ENCODE measurements around the gene FDCSP. TPM values are rescaled to one million over a fixed set of nuclear protein-coding genes. Genes with fewer than 3 reads are reported as not detected.

The FDCSP gene
- total and polyA plus RNA-seq, 2 experiments from 2014 or later: not detected

DNA sequence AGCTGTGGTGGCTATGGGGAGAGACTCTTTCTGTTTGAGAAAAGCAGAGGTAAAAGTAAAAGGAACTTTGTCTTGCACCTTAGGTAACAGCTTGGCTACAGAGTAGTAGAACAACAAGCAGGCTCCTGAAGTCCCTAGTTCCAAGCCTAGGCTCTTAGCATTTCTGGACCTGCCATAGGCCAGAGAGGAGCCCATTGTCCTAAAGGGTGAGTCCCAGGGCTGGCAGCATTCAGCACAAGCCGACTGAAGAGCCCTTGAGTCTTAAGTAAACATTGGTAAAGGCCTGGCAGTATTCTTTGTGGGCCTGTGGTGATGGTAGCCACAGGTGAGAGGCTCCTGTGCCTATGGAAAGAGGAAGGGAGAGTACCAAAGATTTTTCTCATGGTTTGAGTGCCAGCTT lies 54.6 kb downstream of the FDCSP start:
- H3K79me2 ChIP-seq (replicated peaks; ENCODE audit: insufficient read depth): no peaks in the 10 kb centered on the region
- H3K27ac ChIP-seq (ENCODE audit: low read depth): no peak overlapping the region
- no peaks in the 10 kb centered on the region for H3K4me1 ChIP-seq (ENCODE audit: insufficient read depth)
- no peaks in the 10 kb centered on the region for H3F3A ChIP-seq (replicated peaks; ENCODE audit: low read depth)
- no peaks in the 10 kb centered on the region for H3K36me3 ChIP-seq (ENCODE audit: insufficient read depth)
- H3K27ac Mint-ChIP-seq: no peak overlapping the region
- no peaks in the 10 kb centered on the region for H3K36me3 Mint-ChIP-seq (ENCODE audit: low read depth)
- no peak overlapping the region for H2AFZ ChIP-seq
- H3K9me3 Mint-ChIP-seq: no peaks in the 10 kb centered on the region
- ATAC-seq (no peak), DNase-seq (ENCODE audit: low spot score) (no peak)
- H3K27me3 Mint-ChIP-seq (ENCODE audit: insufficient read depth, low read depth, poor library complexity): peaks cover 2% of the 10 kb centered on the region
- no peak overlapping the region for H3K4me3 ChIP-seq
- no peak overlapping the region for H3K4me2 ChIP-seq
- no peaks in the 10 kb centered on the region for H3K27me3 ChIP-seq (ENCODE audit: insufficient read depth)
- TF ChIP-seq NANOG (IDR thresholded peaks at IDR 0.05; ENCODE audit: borderline replicate concordance) (no peak), POLR2AphosphoS5 (IDR thresholded peaks at IDR 0.05; ENCODE audit: low read depth) (no peak), ZNF114 (CRISPR knock-in tag; IDR thresholded peaks at IDR 0.05) (no peak), EZH2phosphoT487 (IDR thresholded peaks at IDR 0.05; ENCODE audit: unreplicated experiment) (no peak), JUNB (IDR thresholded peaks at IDR 0.05; ENCODE audit: unreplicated experiment) (no peak), ZNF331 (CRISPR knock-in tag; IDR thresholded peaks at IDR 0.05; ENCODE audit: low read depth) (no peak), STAT1 (IDR thresholded peaks at IDR 0.05; ENCODE audit: unreplicated experiment) (no peak), EZH2 (IDR thresholded peaks at IDR 0.05; ENCODE audit: low read depth, unreplicated experiment) (no peak), CREB1 (CRISPR knock-in tag; IDR thresholded peaks at IDR 0.05; ENCODE audit: low read depth) (no peak)
- TF ChIP-seq, protein P1, sequence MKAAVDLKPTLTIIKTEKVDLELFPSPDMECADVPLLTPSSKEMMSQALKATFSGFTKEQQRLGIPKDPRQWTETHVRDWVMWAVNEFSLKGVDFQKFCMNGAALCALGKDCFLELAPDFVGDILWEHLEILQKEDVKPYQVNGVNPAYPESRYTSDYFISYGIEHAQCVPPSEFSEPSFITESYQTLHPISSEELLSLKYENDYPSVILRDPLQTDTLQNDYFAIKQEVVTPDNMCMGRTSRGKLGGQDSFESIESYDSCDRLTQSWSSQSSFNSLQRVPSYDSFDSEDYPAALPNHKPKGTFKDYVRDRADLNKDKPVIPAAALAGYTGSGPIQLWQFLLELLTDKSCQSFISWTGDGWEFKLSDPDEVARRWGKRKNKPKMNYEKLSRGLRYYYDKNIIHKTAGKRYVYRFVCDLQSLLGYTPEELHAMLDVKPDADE (IDR thresholded peaks at IDR 0.05): no peak
- TF ChIP-seq, protein P2, sequence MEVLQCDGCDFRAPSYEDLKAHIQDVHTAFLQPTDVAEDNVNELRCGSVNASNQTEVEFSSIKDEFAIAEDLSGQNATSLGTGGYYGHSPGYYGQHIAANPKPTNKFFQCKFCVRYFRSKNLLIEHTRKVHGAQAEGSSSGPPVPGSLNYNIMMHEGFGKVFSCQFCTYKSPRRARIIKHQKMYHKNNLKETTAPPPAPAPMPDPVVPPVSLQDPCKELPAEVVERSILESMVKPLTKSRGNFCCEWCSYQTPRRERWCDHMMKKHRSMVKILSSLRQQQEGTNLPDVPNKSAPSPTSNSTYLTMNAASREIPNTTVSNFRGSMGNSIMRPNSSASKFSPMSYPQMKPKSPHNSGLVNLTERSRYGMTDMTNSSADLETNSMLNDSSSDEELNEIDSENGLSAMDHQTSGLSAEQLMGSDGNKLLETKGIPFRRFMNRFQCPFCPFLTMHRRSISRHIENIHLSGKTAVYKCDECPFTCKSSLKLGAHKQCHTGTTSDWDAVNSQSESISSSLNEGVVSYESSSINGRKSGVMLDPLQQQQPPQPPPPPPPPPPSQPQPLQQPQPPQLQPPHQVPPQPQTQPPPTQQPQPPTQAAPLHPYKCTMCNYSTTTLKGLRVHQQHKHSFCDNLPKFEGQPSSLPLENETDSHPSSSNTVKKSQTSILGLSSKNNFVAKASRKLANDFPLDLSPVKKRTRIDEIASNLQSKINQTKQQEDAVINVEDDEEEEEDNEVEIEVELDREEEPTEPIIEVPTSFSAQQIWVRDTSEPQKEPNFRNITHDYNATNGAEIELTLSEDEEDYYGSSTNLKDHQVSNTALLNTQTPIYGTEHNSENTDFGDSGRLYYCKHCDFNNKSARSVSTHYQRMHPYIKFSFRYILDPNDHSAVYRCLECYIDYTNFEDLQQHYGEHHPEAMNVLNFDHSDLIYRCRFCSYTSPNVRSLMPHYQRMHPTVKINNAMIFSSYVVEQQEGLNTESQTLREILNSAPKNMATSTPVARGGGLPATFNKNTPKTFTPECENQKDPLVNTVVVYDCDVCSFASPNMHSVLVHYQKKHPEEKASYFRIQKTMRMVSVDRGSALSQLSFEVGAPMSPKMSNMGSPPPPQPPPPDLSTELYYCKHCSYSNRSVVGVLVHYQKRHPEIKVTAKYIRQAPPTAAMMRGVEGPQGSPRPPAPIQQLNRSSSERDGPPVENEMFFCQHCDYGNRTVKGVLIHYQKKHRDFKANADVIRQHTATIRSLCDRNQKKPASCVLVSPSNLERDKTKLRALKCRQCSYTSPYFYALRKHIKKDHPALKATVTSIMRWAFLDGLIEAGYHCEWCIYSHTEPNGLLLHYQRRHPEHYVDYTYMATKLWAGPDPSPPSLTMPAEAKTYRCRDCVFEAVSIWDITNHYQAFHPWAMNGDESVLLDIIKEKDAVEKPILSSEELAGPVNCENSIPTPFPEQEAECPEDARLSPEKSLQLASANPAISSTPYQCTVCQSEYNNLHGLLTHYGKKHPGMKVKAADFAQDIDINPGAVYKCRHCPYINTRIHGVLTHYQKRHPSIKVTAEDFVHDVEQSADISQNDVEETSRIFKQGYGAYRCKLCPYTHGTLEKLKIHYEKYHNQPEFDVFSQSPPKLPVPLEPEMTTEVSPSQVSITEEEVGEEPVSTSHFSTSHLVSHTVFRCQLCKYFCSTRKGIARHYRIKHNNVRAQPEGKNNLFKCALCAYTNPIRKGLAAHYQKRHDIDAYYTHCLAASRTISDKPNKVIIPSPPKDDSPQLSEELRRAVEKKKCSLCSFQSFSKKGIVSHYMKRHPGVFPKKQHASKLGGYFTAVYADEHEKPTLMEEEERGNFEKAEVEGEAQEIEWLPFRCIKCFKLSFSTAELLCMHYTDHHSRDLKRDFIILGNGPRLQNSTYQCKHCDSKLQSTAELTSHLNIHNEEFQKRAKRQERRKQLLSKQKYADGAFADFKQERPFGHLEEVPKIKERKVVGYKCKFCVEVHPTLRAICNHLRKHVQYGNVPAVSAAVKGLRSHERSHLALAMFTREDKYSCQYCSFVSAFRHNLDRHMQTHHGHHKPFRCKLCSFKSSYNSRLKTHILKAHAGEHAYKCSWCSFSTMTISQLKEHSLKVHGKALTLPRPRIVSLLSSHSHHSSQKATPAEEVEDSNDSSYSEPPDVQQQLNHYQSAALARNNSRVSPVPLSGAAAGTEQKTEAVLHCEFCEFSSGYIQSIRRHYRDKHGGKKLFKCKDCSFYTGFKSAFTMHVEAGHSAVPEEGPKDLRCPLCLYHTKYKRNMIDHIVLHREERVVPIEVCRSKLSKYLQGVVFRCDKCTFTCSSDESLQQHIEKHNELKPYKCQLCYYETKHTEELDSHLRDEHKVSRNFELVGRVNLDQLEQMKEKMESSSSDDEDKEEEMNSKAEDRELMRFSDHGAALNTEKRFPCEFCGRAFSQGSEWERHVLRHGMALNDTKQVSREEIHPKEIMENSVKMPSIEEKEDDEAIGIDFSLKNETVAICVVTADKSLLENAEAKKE (CRISPR knock-in tag; IDR thresholded peaks at IDR 0.05): no peak
- TF ChIP-seq, protein P3, sequence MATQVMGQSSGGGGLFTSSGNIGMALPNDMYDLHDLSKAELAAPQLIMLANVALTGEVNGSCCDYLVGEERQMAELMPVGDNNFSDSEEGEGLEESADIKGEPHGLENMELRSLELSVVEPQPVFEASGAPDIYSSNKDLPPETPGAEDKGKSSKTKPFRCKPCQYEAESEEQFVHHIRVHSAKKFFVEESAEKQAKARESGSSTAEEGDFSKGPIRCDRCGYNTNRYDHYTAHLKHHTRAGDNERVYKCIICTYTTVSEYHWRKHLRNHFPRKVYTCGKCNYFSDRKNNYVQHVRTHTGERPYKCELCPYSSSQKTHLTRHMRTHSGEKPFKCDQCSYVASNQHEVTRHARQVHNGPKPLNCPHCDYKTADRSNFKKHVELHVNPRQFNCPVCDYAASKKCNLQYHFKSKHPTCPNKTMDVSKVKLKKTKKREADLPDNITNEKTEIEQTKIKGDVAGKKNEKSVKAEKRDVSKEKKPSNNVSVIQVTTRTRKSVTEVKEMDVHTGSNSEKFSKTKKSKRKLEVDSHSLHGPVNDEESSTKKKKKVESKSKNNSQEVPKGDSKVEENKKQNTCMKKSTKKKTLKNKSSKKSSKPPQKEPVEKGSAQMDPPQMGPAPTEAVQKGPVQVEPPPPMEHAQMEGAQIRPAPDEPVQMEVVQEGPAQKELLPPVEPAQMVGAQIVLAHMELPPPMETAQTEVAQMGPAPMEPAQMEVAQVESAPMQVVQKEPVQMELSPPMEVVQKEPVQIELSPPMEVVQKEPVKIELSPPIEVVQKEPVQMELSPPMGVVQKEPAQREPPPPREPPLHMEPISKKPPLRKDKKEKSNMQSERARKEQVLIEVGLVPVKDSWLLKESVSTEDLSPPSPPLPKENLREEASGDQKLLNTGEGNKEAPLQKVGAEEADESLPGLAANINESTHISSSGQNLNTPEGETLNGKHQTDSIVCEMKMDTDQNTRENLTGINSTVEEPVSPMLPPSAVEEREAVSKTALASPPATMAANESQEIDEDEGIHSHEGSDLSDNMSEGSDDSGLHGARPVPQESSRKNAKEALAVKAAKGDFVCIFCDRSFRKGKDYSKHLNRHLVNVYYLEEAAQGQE (IDR thresholded peaks at IDR 0.05; ENCODE audit: unreplicated experiment): no peak
- TF ChIP-seq, protein P4, sequence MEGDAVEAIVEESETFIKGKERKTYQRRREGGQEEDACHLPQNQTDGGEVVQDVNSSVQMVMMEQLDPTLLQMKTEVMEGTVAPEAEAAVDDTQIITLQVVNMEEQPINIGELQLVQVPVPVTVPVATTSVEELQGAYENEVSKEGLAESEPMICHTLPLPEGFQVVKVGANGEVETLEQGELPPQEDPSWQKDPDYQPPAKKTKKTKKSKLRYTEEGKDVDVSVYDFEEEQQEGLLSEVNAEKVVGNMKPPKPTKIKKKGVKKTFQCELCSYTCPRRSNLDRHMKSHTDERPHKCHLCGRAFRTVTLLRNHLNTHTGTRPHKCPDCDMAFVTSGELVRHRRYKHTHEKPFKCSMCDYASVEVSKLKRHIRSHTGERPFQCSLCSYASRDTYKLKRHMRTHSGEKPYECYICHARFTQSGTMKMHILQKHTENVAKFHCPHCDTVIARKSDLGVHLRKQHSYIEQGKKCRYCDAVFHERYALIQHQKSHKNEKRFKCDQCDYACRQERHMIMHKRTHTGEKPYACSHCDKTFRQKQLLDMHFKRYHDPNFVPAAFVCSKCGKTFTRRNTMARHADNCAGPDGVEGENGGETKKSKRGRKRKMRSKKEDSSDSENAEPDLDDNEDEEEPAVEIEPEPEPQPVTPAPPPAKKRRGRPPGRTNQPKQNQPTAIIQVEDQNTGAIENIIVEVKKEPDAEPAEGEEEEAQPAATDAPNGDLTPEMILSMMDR (conservative IDR thresholded peaks at IDR 0.05; ENCODE audit: low read depth in 2 of 2): no peak
- H4K20me1 ChIP-seq (replicated peaks; ENCODE audit: insufficient read depth): no peaks in the 10 kb centered on the region
- H3K4me3 Mint-ChIP-seq: no peak overlapping the region
- H3K4me1 Mint-ChIP-seq: no peaks in the 10 kb centered on the region
- 0 out of 2 replicates have a peak, but pooled peaks cover 2% of the 10 kb centered on the region for H3K9me2 ChIP-seq (ENCODE audit: insufficient read depth)
